HCT116 (cell line): Measurements from ENCODE around the gene IL17C. TPM values are rescaled to one million over a fixed set of nuclear protein-coding genes. Genes with fewer than 3 reads are reported as not detected.

Experiments
- CBX3 ChIP-seq: IDR thresholded peaks from 2 replicates; pipeline ENCODE4 v1.6.1; 2012; ENCODE audit warnings: low read depth
- EZH2phosphoT487 ChIP-seq: fragments of 200-600 bp; IDR thresholded peaks from 2 replicates; pipeline ENCODE4 v1.6.1; 2018; ENCODE audit warnings: antibody characterized with exemption, borderline replicate concordance
- SIN3A ChIP-seq: IDR thresholded peaks from 2 replicates; pipeline ENCODE4 v1.6.1; 2012; ENCODE audit warnings: low read depth
- SRF ChIP-seq: IDR thresholded peaks from 2 replicates; pipeline ENCODE4 v1.6.1; 2012; ENCODE audit warnings: low read depth
- total RNA-seq: library from RNA; stranded (reverse); gene quantifications from one replicate; pipeline ENCODE4 v1.2.1, GENCODE V29; 2021; ENCODE audit not compliant: unreplicated experiment
- TF ChIP-seq, protein P1 (sequence below), 3 experiments: fragments of 200-600 bp in 1 of 3; sonication (generic) in 1 of 3; IDR thresholded peaks in 2 of 3; conservative IDR thresholded peaks in 1 of 3; 2 replicates each; pipeline ENCODE4 v1.5.1; 2012 to 2017; ENCODE audit warnings: low read depth in 2 of 3, low read length in 2 of 3, antibody characterized with exemption in 1 of 3, borderline replicate concordance in 1 of 3, control low read depth in 1 of 3, mild to moderate bottlenecking in 1 of 3, mixed read lengths in 1 of 3, mixed run types in 1 of 3, moderate library complexity in 1 of 3; ENCODE audit not compliant: insufficient read depth in 1 of 3
- TF ChIP-seq, protein P2 (sequence below): IDR thresholded peaks from 2 replicates; pipeline ENCODE4 v1.6.1; 2012; ENCODE audit warnings: low read depth

Gene IL17C
- total RNA-seq, 1 experiment from 2014 or later: not detected

DNA sequence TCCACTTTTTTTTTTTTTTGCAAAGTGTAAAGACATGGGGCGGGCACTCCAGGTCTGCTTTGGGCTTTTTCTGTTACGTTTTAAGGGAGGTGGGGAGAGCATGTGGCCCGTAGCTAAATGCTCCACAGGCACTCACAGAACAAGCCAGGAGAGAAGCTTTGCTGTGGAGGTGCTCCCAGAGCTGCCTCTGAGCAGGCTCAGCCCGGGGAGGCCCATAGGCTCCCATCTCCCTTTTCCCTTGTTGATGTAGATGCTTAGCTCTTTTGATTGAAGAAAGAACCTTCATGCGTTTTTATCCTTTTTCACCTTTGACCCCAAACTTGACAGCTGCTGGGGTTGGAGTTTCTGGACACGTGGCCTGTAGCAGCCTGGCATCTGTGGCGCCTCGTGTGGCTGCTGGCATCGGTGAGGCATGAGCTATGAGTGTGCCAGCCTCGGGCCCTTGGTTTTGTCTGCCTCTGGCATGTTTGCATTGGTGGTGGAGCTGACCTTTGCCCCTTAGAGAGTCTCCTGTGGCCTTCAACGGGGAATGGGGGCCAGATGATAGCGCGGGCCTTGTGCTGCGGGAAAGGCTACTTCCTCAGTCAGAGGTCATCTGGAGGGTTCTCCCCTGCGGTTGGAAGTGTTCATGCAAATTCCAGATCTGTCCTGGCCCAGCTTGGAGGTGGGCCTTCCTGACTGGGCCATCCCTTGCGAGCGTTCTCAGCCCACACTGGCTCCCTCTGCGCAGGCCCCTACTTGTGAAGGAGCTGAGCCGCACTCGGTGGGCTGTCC lies 20.0 kb upstream of the IL17C start (continued):
- TF ChIP-seq, protein P1, sequence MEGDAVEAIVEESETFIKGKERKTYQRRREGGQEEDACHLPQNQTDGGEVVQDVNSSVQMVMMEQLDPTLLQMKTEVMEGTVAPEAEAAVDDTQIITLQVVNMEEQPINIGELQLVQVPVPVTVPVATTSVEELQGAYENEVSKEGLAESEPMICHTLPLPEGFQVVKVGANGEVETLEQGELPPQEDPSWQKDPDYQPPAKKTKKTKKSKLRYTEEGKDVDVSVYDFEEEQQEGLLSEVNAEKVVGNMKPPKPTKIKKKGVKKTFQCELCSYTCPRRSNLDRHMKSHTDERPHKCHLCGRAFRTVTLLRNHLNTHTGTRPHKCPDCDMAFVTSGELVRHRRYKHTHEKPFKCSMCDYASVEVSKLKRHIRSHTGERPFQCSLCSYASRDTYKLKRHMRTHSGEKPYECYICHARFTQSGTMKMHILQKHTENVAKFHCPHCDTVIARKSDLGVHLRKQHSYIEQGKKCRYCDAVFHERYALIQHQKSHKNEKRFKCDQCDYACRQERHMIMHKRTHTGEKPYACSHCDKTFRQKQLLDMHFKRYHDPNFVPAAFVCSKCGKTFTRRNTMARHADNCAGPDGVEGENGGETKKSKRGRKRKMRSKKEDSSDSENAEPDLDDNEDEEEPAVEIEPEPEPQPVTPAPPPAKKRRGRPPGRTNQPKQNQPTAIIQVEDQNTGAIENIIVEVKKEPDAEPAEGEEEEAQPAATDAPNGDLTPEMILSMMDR (IDR thresholded peaks at IDR 0.05 in 2 of 3, conservative IDR thresholded peaks at IDR 0.05 in 1 of 3; ENCODE audit: borderline replicate concordance in 1 of 3, insufficient read depth in 1 of 3, low read depth in 2 of 3, low read length in 2 of 3): no peak
- TF ChIP-seq SIN3A (no peak), EZH2phosphoT487 (no peak), CBX3 (no peak), SRF (no peak)
- TF ChIP-seq, protein P2, sequence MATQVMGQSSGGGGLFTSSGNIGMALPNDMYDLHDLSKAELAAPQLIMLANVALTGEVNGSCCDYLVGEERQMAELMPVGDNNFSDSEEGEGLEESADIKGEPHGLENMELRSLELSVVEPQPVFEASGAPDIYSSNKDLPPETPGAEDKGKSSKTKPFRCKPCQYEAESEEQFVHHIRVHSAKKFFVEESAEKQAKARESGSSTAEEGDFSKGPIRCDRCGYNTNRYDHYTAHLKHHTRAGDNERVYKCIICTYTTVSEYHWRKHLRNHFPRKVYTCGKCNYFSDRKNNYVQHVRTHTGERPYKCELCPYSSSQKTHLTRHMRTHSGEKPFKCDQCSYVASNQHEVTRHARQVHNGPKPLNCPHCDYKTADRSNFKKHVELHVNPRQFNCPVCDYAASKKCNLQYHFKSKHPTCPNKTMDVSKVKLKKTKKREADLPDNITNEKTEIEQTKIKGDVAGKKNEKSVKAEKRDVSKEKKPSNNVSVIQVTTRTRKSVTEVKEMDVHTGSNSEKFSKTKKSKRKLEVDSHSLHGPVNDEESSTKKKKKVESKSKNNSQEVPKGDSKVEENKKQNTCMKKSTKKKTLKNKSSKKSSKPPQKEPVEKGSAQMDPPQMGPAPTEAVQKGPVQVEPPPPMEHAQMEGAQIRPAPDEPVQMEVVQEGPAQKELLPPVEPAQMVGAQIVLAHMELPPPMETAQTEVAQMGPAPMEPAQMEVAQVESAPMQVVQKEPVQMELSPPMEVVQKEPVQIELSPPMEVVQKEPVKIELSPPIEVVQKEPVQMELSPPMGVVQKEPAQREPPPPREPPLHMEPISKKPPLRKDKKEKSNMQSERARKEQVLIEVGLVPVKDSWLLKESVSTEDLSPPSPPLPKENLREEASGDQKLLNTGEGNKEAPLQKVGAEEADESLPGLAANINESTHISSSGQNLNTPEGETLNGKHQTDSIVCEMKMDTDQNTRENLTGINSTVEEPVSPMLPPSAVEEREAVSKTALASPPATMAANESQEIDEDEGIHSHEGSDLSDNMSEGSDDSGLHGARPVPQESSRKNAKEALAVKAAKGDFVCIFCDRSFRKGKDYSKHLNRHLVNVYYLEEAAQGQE: no peak
